ENCODE results near the gene GRID2.

GRCh38 chr4:93561842-93562241 lies 1258.1 kb downstream of the GRID2 start:
- TF ChIP-seq CTCF (IDR thresholded peaks at IDR 0.05) (no peak), POLR2AphosphoS5 (IDR thresholded peaks at IDR 0.05) (no peak), POLR2A (IDR thresholded peaks at IDR 0.05) (no peak), EP300 (IDR thresholded peaks at IDR 0.05) (no peak)

Data from upper lobe of left lung (tissue), 4 donors.